Endothelial cell of umbilical vein (primary cell): ENCODE measurements around the gene IFT57. TPM values are rescaled to one million over a fixed set of nuclear protein-coding genes. Genes with fewer than 3 reads are reported as not detected.

Experiments used
- BruUV-seq: library from RNA; stranded (reverse); fragments of 400-500 nt; replicated peaks from 2 replicates; lab custom pipeline; 2021; lab: Mats Ljungman, UMichigan
- CTCF ChIA-PET: fragments of 300-600, 350-600 bp; sonication (Branson Sonifier 250); formaldehyde crosslinking; loops from one replicate; lab custom pipeline; 2021; ENCODE audit warnings: antibody characterized with exemption, inconsistent platforms; lab: Charles Lee
- POLR2A ChIA-PET: fragments of 300-600, 350-600 bp; sonication (Branson Sonifier 250); formaldehyde crosslinking; loops from one replicate; lab custom pipeline; 2021; ENCODE audit warnings: antibody characterized with exemption, inconsistent platforms; lab: Charles Lee
- DNase-seq: peaks from one replicate; pipeline ENCODE4 v3.0.0-alpha.2; 2011; ENCODE audit warnings: low read depth, low spot score
- FAIRE-seq: peaks from 2 replicates; lab custom pipeline; 2011; peaks lifted over from hg19 to GRCh38; lab: Jason Lieb, UNC
- H2AFZ ChIP-seq: 2 replicates; pipeline ENCODE4 v1.6.0; 2012; ENCODE audit warnings: low read depth, low read length, control low read depth, inconsistent platforms
- H3K27ac ChIP-seq: 2 replicates; pipeline ENCODE4 v1.5.1; 2011; ENCODE audit warnings: low read depth, mild to moderate bottlenecking, control low read depth, low read length, moderate library complexity; ENCODE audit not compliant: insufficient read depth
- H3K27me3 ChIP-seq, 2 experiments: 2 replicates each; pipeline versions ENCODE4 v1.6.0 to v1.6.1; 2011; ENCODE audit warnings: low read length in 2 of 2, mixed read lengths in 1 of 2; ENCODE audit not compliant: control insufficient read depth in 2 of 2, insufficient read depth in 2 of 2
- H3K36me3 ChIP-seq, 2 experiments: 2 replicates in 1 of 2; 3 replicates in 1 of 2; pipeline ENCODE4 v1.5.1; 2011; ENCODE audit warnings: low read length in 2 of 2, mild to moderate bottlenecking in 1 of 2, moderate library complexity in 1 of 2; ENCODE audit not compliant: control insufficient read depth in 2 of 2, insufficient read depth in 2 of 2; ENCODE audit errors: extremely low read depth in 1 of 2
- H3K4me1 ChIP-seq: 3 replicates; pipeline ENCODE4 v1.5.1; 2011; ENCODE audit warnings: mild to moderate bottlenecking, low read length; ENCODE audit not compliant: control insufficient read depth, insufficient read depth; ENCODE audit errors: extremely low read depth
- H3K4me2 ChIP-seq: 2 replicates; pipeline ENCODE4 v1.6.1; 2011; ENCODE audit warnings: low read length, control low read depth, mixed read lengths; ENCODE audit not compliant: insufficient read depth
- H3K4me3 ChIP-seq, 3 experiments: fragments of 200-600 bp in 1 of 3; sonication (generic), shearing (Covaris generic) in 1 of 3; replicated peaks in 1 of 3; 2 replicates each; pipeline ENCODE4 v1.5.1; 2011 to 2016; ENCODE audit warnings: control low read depth in 3 of 3, low read length in 3 of 3, mild to moderate bottlenecking in 2 of 3, inconsistent platforms in 1 of 3, low read depth in 1 of 3, moderate library complexity in 1 of 3; ENCODE audit not compliant: insufficient read depth in 1 of 3
- H3K79me2 ChIP-seq: 2 replicates; pipeline ENCODE4 v1.6.0; 2012; ENCODE audit warnings: low read length, inconsistent platforms; ENCODE audit not compliant: control insufficient read depth, insufficient read depth
- H3K9ac ChIP-seq: replicated peaks from 2 replicates; pipeline ENCODE3; 2011; ENCODE audit warnings: low read length, control low read depth; ENCODE audit not compliant: insufficient read depth; ENCODE audit errors: extremely low read depth
- H3K9me1 ChIP-seq: replicated peaks from 3 replicates; pipeline ENCODE4 v1.6.0; 2011; ENCODE audit warnings: mild to moderate bottlenecking, low read length; ENCODE audit not compliant: control insufficient read depth, insufficient read depth; ENCODE audit errors: extremely low read depth
- H3K9me3 ChIP-seq: replicated peaks from 2 replicates; pipeline ENCODE4 v1.5.1; 2012; ENCODE audit warnings: low read length, inconsistent platforms; ENCODE audit not compliant: control insufficient read depth, insufficient read depth
- H4K20me1 ChIP-seq: replicated peaks from 2 replicates; pipeline ENCODE3; 2011; ENCODE audit warnings: mild to moderate bottlenecking, low read length; ENCODE audit not compliant: control insufficient read depth, insufficient read depth; ENCODE audit errors: extremely low read depth
- CTCF ChIP-seq, 2 donors: IDR thresholded peaks; 1 replicate in 1 of 2; 2 replicates in 1 of 2; pipeline ENCODE4 v1.5.1; 2011; ENCODE audit warnings: low read length in 2 of 2, mild to moderate bottlenecking in 2 of 2, moderate library complexity in 2 of 2, control low read depth in 1 of 2, inconsistent platforms in 1 of 2, low read depth in 1 of 2; ENCODE audit not compliant: insufficient read depth in 1 of 2; ENCODE audit errors: extremely low read depth in 1 of 2
- EZH2 ChIP-seq: IDR thresholded peaks from 2 replicates; pipeline ENCODE4 v1.6.1; 2012; ENCODE audit warnings: borderline replicate concordance, low read depth, mild to moderate bottlenecking, moderate library complexity, low read length, inconsistent platforms; ENCODE audit not compliant: severe bottlenecking
- FOS ChIP-seq: IDR thresholded peaks from 2 replicates; pipeline ENCODE4 v1.6.1; 2011; ENCODE audit warnings: mild to moderate bottlenecking, low read length, moderate library complexity, borderline replicate concordance; ENCODE audit not compliant: insufficient read depth
- GATA2 ChIP-seq: IDR thresholded peaks from 2 replicates; pipeline ENCODE4 v1.7.0; 2011; ENCODE audit warnings: low read depth, mild to moderate bottlenecking, moderate library complexity, mixed read lengths, low read length; ENCODE audit not compliant: insufficient read length, insufficient read depth
- JUN ChIP-seq: IDR thresholded peaks from 2 replicates; pipeline ENCODE4 v1.6.1; 2011; ENCODE audit warnings: borderline replicate concordance, low read depth; ENCODE audit not compliant: insufficient read length, insufficient read depth
- MAX ChIP-seq: IDR thresholded peaks from 2 replicates; pipeline ENCODE4 v1.6.1; 2011; ENCODE audit not compliant: insufficient read depth, insufficient read length
- MYC ChIP-seq: IDR thresholded peaks from one replicate; pipeline ENCODE4 v1.6.1; 2011; ENCODE audit warnings: mild to moderate bottlenecking, low read depth, low read length
- POLR2A ChIP-seq: IDR thresholded peaks from 2 replicates; pipeline ENCODE4 v1.6.1; 2012; ENCODE audit warnings: low read depth, mild to moderate bottlenecking, control low read depth, low read length
- POLR2AphosphoS5 ChIP-seq: IDR thresholded peaks from 2 replicates; pipeline ENCODE4 v1.6.1; 2012; ENCODE audit warnings: low read depth, mild to moderate bottlenecking, control low read depth, low read length, moderate library complexity; ENCODE audit not compliant: insufficient read depth
- dilution Hi-C: fragments of 300-500 bp; cut with MboI; formaldehyde crosslinking; loops from one replicate; pipeline ENCODE4 v1.15.0; 2019; ENCODE audit warnings: low sequenced_read_pairs; ENCODE audit not compliant: extremely low pct_ligation_motif_present
- intact Hi-C: fragments of 100-400 bp; cut with micrococcal nuclease; formaldehyde crosslinking; loops from one replicate; pipeline ENCODE4 v1.10.0; 2022
- polyA plus RNA-seq, 4 experiments: library from polyadenylated mRNA; depleted of rRNA in 3 of 4; stranded (reverse) in 3 of 4; unstranded in 1 of 4; fragments of >200 nt; gene quantifications; 2 replicates each; pipeline versions ENCODE4 v1.2.1 to v1.2.3, GENCODE V29; 2011 to 2012; ENCODE audit warnings: missing spikeins in 1 of 4
- total RNA-seq: library from RNA; stranded (reverse); gene quantifications from 2 replicates; pipeline ENCODE4 v1.2.3, GENCODE V29; 2021

IFT57 gene
- total and polyA plus RNA-seq, 2 donors (not counting 3 experiments of a cell fraction or from before 2014, with no cell fraction given), result 15.2 to 25.1 TPM

- Histone ChIP-seq H3K27ac (peak overlapping the region; percentile 59), H4K20me1 (no peaks in the 10 kb centered on the region), H3K79me2 (no peaks in the 10 kb centered on the region), H3K4me2 (no peak overlapping the region), H3K9me1 (no peaks in the 10 kb centered on the region), H3K27me3 (no peaks in the 10 kb centered on the region), H3K4me1 (peaks cover 32% of the 10 kb centered on the region), H3K4me3 (no peak overlapping the region), H3K9me3 (no peaks in the 10 kb centered on the region), H2AFZ (no peak overlapping the region), H3K9ac (no peak overlapping the region), H3K36me3 (no peaks in the 10 kb centered on the region)
- ChIA-PET POLR2A (no interaction called here), CTCF (interaction anchor here (0.7 to 1.3 kb wide), 8 partner anchors 8 to 346 kb away, joined by 3 to 8 read pairs (median 3); no protein-coding TSS in a partner anchor)
- intact Hi-C loops, result no loop called here
- TF ChIP-seq POLR2AphosphoS5, result no peak
- no peak for TF ChIP-seq GATA2
- TF ChIP-seq MAX, result no peak
- TF ChIP-seq MYC, result no peak
- no peak for TF ChIP-seq EZH2
- no peak for TF ChIP-seq JUN
- TF ChIP-seq POLR2A, result no peak
- TF ChIP-seq CTCF (IDR thresholded peaks at IDR 0.05; ENCODE audit: extremely low read depth in 1 of 2, insufficient read depth in 1 of 2, low read depth in 1 of 2, low read length in 2 of 2), result no peak
- TF ChIP-seq FOS, result no peak
- dilution Hi-C loops, result no loop called here
- DNase-seq (peak; percentile 8), FAIRE-seq (no peak)
- no TSS peak for BruUV-seq
These were observed 90.6 kb downstream of the IFT57 start for GRCh38 chr3:108131475-108132134.
